GM19240 (cell line): ENCODE measurements around the gene KCNQ2.

Source experiments
- DNase-seq: peaks from one replicate; pipeline ENCODE4 v3.0.0; 2011; ENCODE audit warnings: low spot score; ENCODE audit not compliant: insufficient read length

The KCNQ2 gene

GRCh38 chr20:63471717-63471980, 806 bp downstream of the KCNQ2 start:
- DNase-seq, result no peak

- DNase-seq, result no peak
Measured at GRCh38 chr20:63471002-63471716, 1.3 kb downstream of the KCNQ2 start.

GRCh38 chr20:63470410-63470809, 2.0 kb downstream of the KCNQ2 start:
- DNase-seq, result no peak

GRCh38 chr20:63469713-63470101, 2.7 kb downstream of the KCNQ2 start:
- no peak for DNase-seq

GRCh38 chr20:63469019-63469712, 3.3 kb downstream of the KCNQ2 start:
- no peak for DNase-seq

- DNase-seq, result no peak
Measured at GRCh38 chr20:63468421-63468820, 4.0 kb downstream of the KCNQ2 start.

- DNase-seq, result no peak
Measured at GRCh38 chr20:63467294-63468083, 5.0 kb downstream of the KCNQ2 start.

- DNase-seq, result no peak
Measured at GRCh38 chr20:63466861-63467260, 5.6 kb downstream of the KCNQ2 start.

- DNase-seq, result no peak
Measured at GRCh38 chr20:63466250-63466825, 6.1 kb downstream of the KCNQ2 start.

- DNase-seq, result no peak
Measured at GRCh38 chr20:63465380-63466249, 6.8 kb downstream of the KCNQ2 start.

GRCh38 chr20:63464289-63464635, 8.2 kb downstream of the KCNQ2 start:
- no peak for DNase-seq

GRCh38 chr20:63463400-63464288, 8.8 kb downstream of the KCNQ2 start:
- no peak for DNase-seq

GRCh38 chr20:63462244-63462643, 10.2 kb downstream of the KCNQ2 start:
- no peak for DNase-seq

- DNase-seq, result no peak
Measured at GRCh38 chr20:63461104-63461763, 11.2 kb downstream of the KCNQ2 start.

- no peak for DNase-seq
Measured at GRCh38 chr20:63459070-63459380, 13.4 kb downstream of the KCNQ2 start.

GRCh38 chr20:63458170-63459069, 14.0 kb downstream of the KCNQ2 start:
- DNase-seq, result no peak

GRCh38 chr20:63457737-63458136, 14.7 kb downstream of the KCNQ2 start:
- no peak for DNase-seq

- no peak for DNase-seq
Measured at GRCh38 chr20:63456429-63457284, 15.8 kb downstream of the KCNQ2 start.
